GM12878 (cell line): Measurements from ENCODE around the gene PKP2. TPM values are rescaled to one million over a fixed set of nuclear protein-coding genes. Genes with fewer than 3 reads are reported as not detected.

Source experiments
- ATAC-seq: fragments of 200-7000 bp; cut with Tn5 transposase; 3 replicates; pipeline ENCODE4 v1.9.1; 2020; ENCODE audit warnings: mild to moderate bottlenecking, moderate library complexity
- BruUV-seq: library from RNA; stranded (reverse); fragments of 400-500 nt; replicated peaks from 2 replicates; lab custom pipeline; 2021; lab: Mats Ljungman, UMichigan
- CTCF ChIA-PET: fragments of 300-600 bp; sonication (Branson Sonifier 250); formaldehyde crosslinking; extraction: SDS; loops from one replicate; lab custom pipeline; 2021; ENCODE audit warnings: inconsistent platforms; lab: Yijun Ruan, JAX
- POLR2A ChIA-PET: fragments of 350-600 bp; formaldehyde crosslinking; extraction: SDS; loops from one replicate; lab custom pipeline; 2021; ENCODE audit warnings: inconsistent platforms; lab: Charles Lee
- RAD21 ChIA-PET: fragments of 300-600 bp; sonication (Branson Sonifier 250); formaldehyde crosslinking; loops from one replicate; lab custom pipeline; 2023; ENCODE audit warnings: antibody characterized with exemption; ENCODE audit not compliant: unreplicated experiment; lab: Charles Lee
- SMC1A ChIA-PET: fragments of 300-600 bp; sonication (Branson Sonifier 250); formaldehyde crosslinking; loops from one replicate; lab custom pipeline; 2023; ENCODE audit not compliant: unreplicated experiment, uncharacterized antibody; lab: Charles Lee
- DNase-seq: peaks from one replicate; pipeline ENCODE4 v3.0.0-alpha.2; 2011; ENCODE audit warnings: low read depth, low spot score
- FAIRE-seq: peaks from 3 replicates; lab custom pipeline; 2011; peaks lifted over from hg19 to GRCh38; lab: Jason Lieb, UNC
- H2AFZ ChIP-seq: 2 replicates; pipeline ENCODE4 v1.6.0; 2011; ENCODE audit warnings: low read depth, low read length, control low read depth; ENCODE audit not compliant: control insufficient read depth
- H3K27ac ChIP-seq: 2 replicates; pipeline ENCODE4 v1.5.1; 2011; ENCODE audit warnings: control low read depth; ENCODE audit not compliant: control insufficient read depth, insufficient read depth
- H3K27me3 ChIP-seq, 2 experiments: replicated peaks in 1 of 2; 2 replicates each; pipeline versions ENCODE4 v1.6.0 to v1.6.1; 2011; ENCODE audit warnings: low read length in 1 of 2; ENCODE audit not compliant: control insufficient read depth in 2 of 2, insufficient read depth in 2 of 2
- H3K36me3 ChIP-seq, 2 experiments: 2 replicates each; pipeline ENCODE4 v1.5.1; 2011; ENCODE audit warnings: low read length in 1 of 2; ENCODE audit not compliant: control insufficient read depth in 2 of 2, insufficient read depth in 2 of 2
- H3K4me1 ChIP-seq: 2 replicates; pipeline ENCODE4 v1.6.1; 2011; ENCODE audit warnings: mild to moderate bottlenecking, low read length, moderate library complexity, mixed read lengths; ENCODE audit not compliant: control insufficient read depth, insufficient read depth
- H3K4me2 ChIP-seq: 2 replicates; pipeline ENCODE4 v1.6.0; 2011; ENCODE audit warnings: control low read depth; ENCODE audit not compliant: control insufficient read depth, insufficient read depth
- H3K4me3 ChIP-seq: fragments of 200-600 bp; sonication (generic); 2 replicates; pipeline ENCODE4 v1.5.1; 2016
- H3K79me2 ChIP-seq: 2 replicates; pipeline ENCODE4 v1.6.0; 2011; ENCODE audit warnings: low read length; ENCODE audit not compliant: control insufficient read depth, insufficient read depth
- H3K9ac ChIP-seq: 2 replicates; pipeline ENCODE4 v1.8.0; 2011; ENCODE audit warnings: low read length, control low read depth, mixed read lengths; ENCODE audit not compliant: control insufficient read depth, insufficient read depth
- H3K9me3 ChIP-seq: replicated peaks from 3 replicates; pipeline ENCODE4 v1.5.1; 2011; ENCODE audit warnings: mild to moderate bottlenecking, low read length; ENCODE audit not compliant: control insufficient read depth, insufficient read depth
- H4K20me1 ChIP-seq: 2 replicates; pipeline ENCODE4 v1.6.0; 2011; ENCODE audit not compliant: control insufficient read depth, insufficient read depth
- ATF7 ChIP-seq: fragments of 450-650 bp; IDR thresholded peaks from 2 replicates; pipeline ENCODE4 v1.6.1; 2016; ENCODE audit warnings: low read depth, mild to moderate bottlenecking
- BCL3 ChIP-seq: IDR thresholded peaks from 2 replicates; pipeline ENCODE4 v1.6.1; 2011; ENCODE audit warnings: borderline replicate concordance, low read depth, mild to moderate bottlenecking, moderate library complexity, low read length; ENCODE audit not compliant: insufficient read depth, poor library complexity, severe bottlenecking
- CBX3 ChIP-seq: fragments of 200-600 bp; sonication (generic); IDR thresholded peaks from 2 replicates; pipeline ENCODE4 v1.6.1; 2016; ENCODE audit warnings: low read depth, borderline replicate concordance
- CTCF ChIP-seq, 3 experiments: IDR thresholded peaks in 2 of 3; conservative IDR thresholded peaks in 1 of 3; 2 replicates each; pipeline ENCODE4 v1.5.1; 2011; ENCODE audit warnings: low read depth in 3 of 3, low read length in 3 of 3, mild to moderate bottlenecking in 3 of 3, control low read depth in 2 of 3, moderate library complexity in 2 of 3, inconsistent platforms in 1 of 3, mixed read lengths in 1 of 3; ENCODE audit not compliant: control insufficient read depth in 2 of 3, insufficient read depth in 1 of 3; ENCODE audit errors: extremely low read depth in 1 of 3
- E4F1 ChIP-seq: fragments of 450-650 bp; IDR thresholded peaks from 2 replicates; pipeline ENCODE4 v1.6.1; 2018; ENCODE audit warnings: borderline replicate concordance, mild to moderate bottlenecking; ENCODE audit not compliant: partially characterized antibody
- EZH2 ChIP-seq: IDR thresholded peaks from 2 replicates; pipeline ENCODE4 v1.6.1; 2012; ENCODE audit warnings: low read depth, mild to moderate bottlenecking, control low read depth, inconsistent platforms, low read length, borderline replicate concordance; ENCODE audit not compliant: control insufficient read depth
- IRF3 ChIP-seq: fragments of 450-650 bp; IDR thresholded peaks from 2 replicates; pipeline ENCODE4 v1.6.1; 2014; ENCODE audit warnings: mild to moderate bottlenecking
- JUND ChIP-seq: IDR thresholded peaks from 2 replicates; pipeline ENCODE4 v1.6.1; 2012; ENCODE audit warnings: low read depth, mild to moderate bottlenecking, low read length, improper control_type of control experiment, moderate library complexity
- KLF5 ChIP-seq: fragments of 450-650 bp; IDR thresholded peaks from 2 replicates; pipeline ENCODE4 v1.6.1; 2014; ENCODE audit warnings: mild to moderate bottlenecking; ENCODE audit not compliant: partially characterized antibody
- MEF2B ChIP-seq: fragments of 450-650 bp; IDR thresholded peaks from 2 replicates; pipeline ENCODE4 v1.6.1; 2018; ENCODE audit warnings: mild to moderate bottlenecking, moderate library complexity; ENCODE audit not compliant: partially characterized antibody, poor library complexity, severe bottlenecking
- MYB ChIP-seq: fragments of 150-350 bp; IDR thresholded peaks from 2 replicates; pipeline ENCODE4 v1.6.1; 2014; ENCODE audit warnings: mild to moderate bottlenecking, low read depth, low read length, borderline replicate concordance
- SIX5 ChIP-seq: IDR thresholded peaks from 2 replicates; pipeline ENCODE4 v1.6.1; 2011; ENCODE audit warnings: mild to moderate bottlenecking, low read depth, low read length, moderate library complexity; ENCODE audit not compliant: severe bottlenecking
- SMAD5 ChIP-seq: IDR thresholded peaks from 2 replicates; pipeline ENCODE4 v1.6.1; 2016; ENCODE audit warnings: antibody characterized with exemption, low read depth
- TCF3 ChIP-seq: IDR thresholded peaks from 2 replicates; pipeline ENCODE4 v1.6.1; 2012; ENCODE audit warnings: low read depth, mild to moderate bottlenecking, low read length, borderline replicate concordance; ENCODE audit not compliant: insufficient read depth
- TCF7 ChIP-seq: IDR thresholded peaks from 2 replicates; pipeline ENCODE4 v1.6.1; 2014; ENCODE audit warnings: antibody characterized with exemption, borderline replicate concordance
- USF1 ChIP-seq: IDR thresholded peaks from 2 replicates; pipeline ENCODE4 v1.6.1; 2011; ENCODE audit warnings: borderline replicate concordance, low read depth, mild to moderate bottlenecking, moderate library complexity, mixed read lengths, low read length; ENCODE audit not compliant: insufficient read depth; ENCODE audit errors: extremely low read length
- WGBS: methylation state at CpG from one replicate; pipeline ENCODE4 v1.1.6; 2016; ENCODE audit warnings: low lambda C conversion rate; ENCODE audit not compliant: insufficient replicate concordance, insufficient coverage; ENCODE audit errors: missing lambda C conversion rate; 5-methylcytosine and 5-hydroxymethylcytosine counted together
- in situ Hi-C: fragments of 300-500 bp; cut with MboI; formaldehyde crosslinking; loops from 9 replicates; pipeline ENCODE4 v1.14.3; 2018; ENCODE audit warnings: mixed read lengths
- intact Hi-C: fragments of 100-400 bp; cut with micrococcal nuclease; formaldehyde crosslinking; loops from one replicate; pipeline ENCODE4 v1.14.2; 2022; ENCODE audit not compliant: unreplicated experiment
- polyA plus RNA-seq, 11 experiments: library from polyadenylated mRNA; depleted of rRNA in 4 of 11; unstranded in 6 of 11; stranded (reverse) in 5 of 11; fragments of >200 nt; fragmentation: Nextera tagmentation in 4 of 11; fragmentation: Illumina TruSeq in 1 of 11; extraction: Ambion mirVana in 4 of 11; extraction: Trizol in 1 of 11; gene quantifications; 1 replicate in 1 of 11; 2 replicates in 10 of 11; pipeline versions ENCODE4 v1.2.1 to v1.2.3, GENCODE V29; 2011 to 2016; ENCODE audit warnings: inconsistent platforms in 2 of 11, missing spikeins in 2 of 11, low read depth in 1 of 11
- total RNA-seq, 4 experiments: library from RNA; depleted of rRNA in 3 of 4; stranded (reverse); fragments of >200 nt in 3 of 4; fragmentation: Illumina TruSeq in 1 of 4; extraction: Trizol in 1 of 4; gene quantifications; 2 replicates each; pipeline versions ENCODE4 v1.2.1 to v1.2.3, GENCODE V29; 2013 to 2021

Gene PKP2
- total and polyA plus RNA-seq, 10 of the 15 experiments (the other 5 are each of a cell fraction or from before 2014, with no cell fraction given): 0.02 to 4.1 (median 0.07) TPM; not detected in 4

GRCh38 chr12:32828552-32828951 lies 68.0 kb downstream of the PKP2 start:
- ChIA-PET POLR2A (no interaction called here), CTCF (no interaction called here), SMC1A (no interaction called here), RAD21 (no interaction called here)
- ATAC-seq (no peak), FAIRE-seq (no peak), DNase-seq (no peak)
- no peaks in the 10 kb centered on the region for H3K9me3 ChIP-seq
- no peak overlapping the region for H3K4me3 ChIP-seq
- BruUV-seq: no TSS peak
- no peaks in the 10 kb centered on the region for H3K36me3 ChIP-seq
- no peak overlapping the region for H3K27ac ChIP-seq
- H3K79me2 ChIP-seq: no peaks in the 10 kb centered on the region
- no peak overlapping the region for H2AFZ ChIP-seq
- in situ Hi-C loops (no loop called here), intact Hi-C loops (no loop called here)
- no peaks in the 10 kb centered on the region for H3K4me1 ChIP-seq
- no peak overlapping the region for H3K9ac ChIP-seq
- H3K27me3 ChIP-seq: no peaks in the 10 kb centered on the region
- H3K4me2 ChIP-seq: no peak overlapping the region
- H4K20me1 ChIP-seq: no peaks in the 10 kb centered on the region
- WGBS: 77% methylated on average over 2 of the region's 2 CpGs
- TF ChIP-seq IRF3: no peak
- no peak for TF ChIP-seq CTCF (IDR thresholded peaks at IDR 0.05 in 2 of 3, conservative IDR thresholded peaks at IDR 0.05 in 1 of 3; ENCODE audit: control insufficient read depth in 2 of 3, extremely low read depth in 1 of 3, insufficient read depth in 1 of 3, low read depth in 3 of 3, low read length in 3 of 3)
- TF ChIP-seq SIX5: no peak
- TF ChIP-seq USF1: no peak
- no peak for TF ChIP-seq E4F1
- no peak for TF ChIP-seq MYB
- TF ChIP-seq TCF7: no peak
- TF ChIP-seq JUND: no peak
- no peak for TF ChIP-seq TCF3
- TF ChIP-seq CBX3: no peak
- TF ChIP-seq BCL3: no peak
- TF ChIP-seq EZH2: no peak
- no peak for TF ChIP-seq SMAD5
- TF ChIP-seq MEF2B: no peak
- no peak for TF ChIP-seq ATF7
- no peak for TF ChIP-seq KLF5
